ENCODE results near the gene IQGAP1. TPM values are rescaled to one million over a fixed set of nuclear protein-coding genes. Genes with fewer than 3 reads are reported as not detected.

Gene IQGAP1
- total and polyA plus RNA-seq, 9 of the 15 experiments (the other 6 are each of a cell fraction or from before 2014, with no cell fraction given): 37.6 to 143 (median 77.7) TPM

- in situ Hi-C loops (cut with MboI): no loop called here
- Histone ChIP-seq H3K9me3 (replicated peaks; ENCODE audit: control insufficient read depth, insufficient read depth, low read depth, low read length) (no peaks in the 10 kb centered on the region), H3K79me2 (ENCODE audit: control insufficient read depth, insufficient read depth, low read length) (no peaks in the 10 kb centered on the region), H2AFZ (ENCODE audit: low read depth, low read length) (peak overlapping the region; percentile 44; the same call in 1 of the 2 replicates), H3K27ac (ENCODE audit: extremely low read depth, low read depth, low read length) (no peak overlapping the region), H3K4me1 (replicated peaks in 1 of 2; ENCODE audit: control insufficient read depth in 2 of 2, insufficient read depth in 2 of 2, low read length in 2 of 2) (peaks cover 0 to 17% of the 10 kb centered on the region in 2 experiments; a peak in 4 of 5 replicates), H3K27me3 (ENCODE audit: control insufficient read depth in 2 of 2, insufficient read depth in 2 of 2, low read length in 2 of 2) (no peaks in the 10 kb centered on the region), H4K20me1 (replicated peaks; ENCODE audit: control insufficient read depth, insufficient read depth, low read length) (no peaks in the 10 kb centered on the region), H3K4me2 (ENCODE audit: insufficient read depth, low read length) (no peak overlapping the region), H3K9me1 (ENCODE audit: control insufficient read depth, insufficient read depth, low read length) (no peaks in the 10 kb centered on the region), H3K4me3 (no peak overlapping the region), H3K9ac (ENCODE audit: insufficient read depth in 1 of 2, low read depth in 2 of 2, low read length in 2 of 2) (no peak overlapping the region), H3K36me3 (ENCODE audit: control insufficient read depth, insufficient read depth, low read length) (no peaks in the 10 kb centered on the region)
- TF ChIP-seq ZKSCAN1 (IDR thresholded peaks at IDR 0.05; ENCODE audit: low read depth, low read length) (peak; percentile 99), ZBTB17 (CRISPR knock-in tag; IDR thresholded peaks at IDR 0.05) (no peak), ZNF785 (CRISPR knock-in tag; IDR thresholded peaks at IDR 0.05) (no peak), ZNF121 (CRISPR knock-in tag; conservative IDR thresholded peaks at IDR 0.05) (peak; percentile 97), SUPT5H (IDR thresholded peaks at IDR 0.05) (no peak), SPI1 (IDR thresholded peaks at IDR 0.05; ENCODE audit: borderline replicate concordance, low read depth, low read length) (peak; percentile 33; the same call in 1 of the 2 replicates), EP300 (IDR thresholded peaks at IDR 0.05; ENCODE audit: low read length) (peak; percentile 31; the same call in 1 of the 2 replicates), CBFA2T2 (conservative IDR thresholded peaks at IDR 0.05) (0 out of 2 replicates have a peak, but pooled peaks have one; percentile 51), TAL1 (IDR thresholded peaks at IDR 0.05) (peak; percentile 67), SIX5 (IDR thresholded peaks at IDR 0.05; ENCODE audit: borderline replicate concordance in 1 of 2, insufficient read depth in 1 of 2, low read depth in 1 of 2, low read length in 2 of 2) (no peak), TEAD4 (IDR thresholded peaks at IDR 0.05; ENCODE audit: low read length) (peak; percentile 42; the same call in 1 of the 2 replicates), TEAD4 (CRISPR knock-in tag; IDR thresholded peaks at IDR 0.05; ENCODE audit: borderline replicate concordance) (no peak), ADNP (tag; IDR thresholded peaks at IDR 0.05) (peak; percentile 37; the same call in 1 of the 2 replicates), CBFA2T3 (IDR thresholded peaks at IDR 0.05) (peak; percentile 76), TCF3 (CRISPR knock-in tag; IDR thresholded peaks at IDR 0.05) (peak; percentile 49; the same call in 1 of the 2 replicates), TEAD1 (CRISPR knock-in tag; IDR thresholded peaks at IDR 0.05) (peak in 1 of 2 experiments; percentile 36; a peak in 1 of 4 replicates), ZNF436 (CRISPR knock-in tag; IDR thresholded peaks at IDR 0.05) (no peak), MTA2 (IDR thresholded peaks at IDR 0.05; ENCODE audit: low read depth) (peak; percentile 33; the same call in 1 of the 2 replicates), NCOR1 (IDR thresholded peaks at IDR 0.05) (peak; percentile 31; the same call in 1 of the 2 replicates), SOX6 (IDR thresholded peaks at IDR 0.05) (peak; percentile 65; the same call in 1 of the 2 replicates), TRIM24 (IDR thresholded peaks at IDR 0.05) (peak in 1 of 2 experiments; percentile 54; a peak in 2 of 4 replicates), DPF2 (IDR thresholded peaks at IDR 0.05) (0 out of 2 replicates have a peak, but pooled peaks have one; percentile 18), CCNT2 (IDR thresholded peaks at IDR 0.05; ENCODE audit: borderline replicate concordance, extremely low read depth, insufficient read length, low read depth, low read length) (peak; percentile 34), NR1H2 (CRISPR knock-in tag; IDR thresholded peaks at IDR 0.05) (no peak), ARID1B (IDR thresholded peaks at IDR 0.05) (peak; percentile 77), SMARCA4 (IDR thresholded peaks at IDR 0.05) (peak; percentile 28; the same call in 1 of the 2 replicates)
- WGBS (ENCODE audit: insufficient coverage, low coverage, missing lambda C conversion rate): 51% methylated on average over 15 of the region's 15 CpGs
- DNase-seq (ENCODE audit: extremely low read depth in 1 of 4, low spot score in 3 of 4): peak in 1 of 4 experiments; percentile 36
- no peak for ATAC-seq
- ChIA-PET CTCF (ENCODE audit: low intra/inter-chr PET ratio) (no interaction called here), POLR2A (no interaction called here)
- intact Hi-C loops (cut with micrococcal nuclease): no loop called here
- no TSS peak for BruUV-seq (replicated peaks)
- FAIRE-seq: no peak
Measured at GRCh38 chr15:90365414-90366055, 22.5 kb upstream of the IQGAP1 start.
